MCF 10A (cell line): Measurements from ENCODE around the gene BTBD6. TPM values are rescaled to one million over a fixed set of nuclear protein-coding genes. Genes with fewer than 3 reads are reported as not detected.

ENCODE experiments used
- BruUV-seq: library from RNA; stranded (reverse); fragments of 400-500 nt; replicated peaks from 2 replicates; lab custom pipeline; 2021; lab: Mats Ljungman, UMichigan
- CTCF ChIA-PET: fragments of 300-600 bp; sonication (Branson Sonifier 250); formaldehyde crosslinking; extraction: SDS; loops from one replicate; lab custom pipeline; 2021; ENCODE audit warnings: antibody characterized with exemption, inconsistent platforms; lab: Yijun Ruan, JAX
- POLR2A ChIA-PET: fragments of 300-600, 350-650 bp; sonication (Branson Sonifier 250); formaldehyde crosslinking; extraction: SDS; loops from one replicate; lab custom pipeline; 2020; ENCODE audit warnings: antibody characterized with exemption, inconsistent platforms; lab: Yijun Ruan, JAX
- DNase-seq: peaks from one replicate; pipeline ENCODE4 v3.0.0-alpha.2; 2018; ENCODE audit not compliant: unreplicated experiment
- H3K27ac Mint-ChIP-seq: one replicate; pipeline ENCODE4 v1.8.0; 2022; ENCODE audit warnings: mild to moderate bottlenecking, low read depth, mixed read lengths; ENCODE audit not compliant: unreplicated experiment
- H3K27me3 Mint-ChIP-seq: one replicate; pipeline ENCODE4 v1.8.0; 2022; ENCODE audit warnings: mixed read lengths; ENCODE audit not compliant: insufficient read depth, unreplicated experiment
- H3K36me3 Mint-ChIP-seq: one replicate; pipeline ENCODE4 v1.8.0; 2022; ENCODE audit warnings: mild to moderate bottlenecking, moderate library complexity, mixed read lengths; ENCODE audit not compliant: insufficient read depth, unreplicated experiment
- H3K4me1 Mint-ChIP-seq: one replicate; pipeline ENCODE4 v1.8.0; 2022; ENCODE audit warnings: mixed read lengths; ENCODE audit not compliant: insufficient read depth, unreplicated experiment
- H3K4me3 Mint-ChIP-seq: one replicate; pipeline ENCODE4 v1.8.0; 2022; ENCODE audit warnings: mild to moderate bottlenecking, moderate library complexity, mixed read lengths; ENCODE audit not compliant: unreplicated experiment
- H3K9me3 Mint-ChIP-seq: one replicate; pipeline ENCODE4 v1.8.0; 2022; ENCODE audit warnings: mixed read lengths; ENCODE audit not compliant: unreplicated experiment
- intact Hi-C: fragments of 100-400 bp; cut with micrococcal nuclease; formaldehyde crosslinking; loops from 2 replicates; pipeline ENCODE4 v1.14.1; 2022
- total RNA-seq: library from RNA; stranded (reverse); gene quantifications from 2 replicates; pipeline ENCODE4 v1.2.3, GENCODE V29; 2022
- TF ChIP-seq, protein P1 (sequence below): fragments of 200-600 bp; IDR thresholded peaks from one replicate; pipeline ENCODE4 v1.8.0; 2022; ENCODE audit warnings: antibody characterized with exemption, mild to moderate bottlenecking; ENCODE audit not compliant: unreplicated experiment

The BTBD6 gene
- total RNA-seq, 1 experiment from 2014 or later = 24.5 TPM

DNA sequence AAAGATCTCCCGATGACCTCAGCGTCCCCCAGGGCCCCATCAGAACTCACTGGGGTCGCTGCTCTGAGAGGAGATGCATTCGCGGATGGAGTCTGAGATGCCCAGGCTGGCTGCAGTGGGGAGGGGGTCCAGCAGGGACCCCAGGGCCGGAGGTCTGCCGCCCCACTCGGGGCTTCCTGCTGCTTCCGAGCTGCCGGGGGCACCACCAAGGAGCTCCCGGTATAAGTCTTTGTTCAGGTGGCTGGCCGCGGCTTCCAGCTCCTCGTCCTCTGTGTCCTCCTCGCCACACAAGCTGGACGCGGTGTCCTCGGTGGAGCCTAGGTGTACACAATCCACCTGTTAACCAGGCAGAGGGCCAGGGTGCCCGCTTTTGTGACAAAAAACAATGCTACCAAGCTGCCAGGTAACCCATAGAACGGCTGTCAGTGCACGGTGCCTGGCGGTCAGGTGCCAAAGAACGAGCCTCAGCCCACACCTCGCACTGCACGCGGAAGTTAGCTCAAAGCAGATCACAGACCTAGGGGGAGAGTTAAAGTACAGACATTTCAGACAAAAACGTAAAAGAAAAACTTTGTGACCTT lies 26.6 kb upstream of the BTBD6 start:
- H3K9me3 Mint-ChIP-seq = no peaks in the 10 kb centered on the region
- H3K4me1 Mint-ChIP-seq = no peaks in the 10 kb centered on the region
- no peaks in the 10 kb centered on the region for H3K27me3 Mint-ChIP-seq
- TF ChIP-seq, protein P1, sequence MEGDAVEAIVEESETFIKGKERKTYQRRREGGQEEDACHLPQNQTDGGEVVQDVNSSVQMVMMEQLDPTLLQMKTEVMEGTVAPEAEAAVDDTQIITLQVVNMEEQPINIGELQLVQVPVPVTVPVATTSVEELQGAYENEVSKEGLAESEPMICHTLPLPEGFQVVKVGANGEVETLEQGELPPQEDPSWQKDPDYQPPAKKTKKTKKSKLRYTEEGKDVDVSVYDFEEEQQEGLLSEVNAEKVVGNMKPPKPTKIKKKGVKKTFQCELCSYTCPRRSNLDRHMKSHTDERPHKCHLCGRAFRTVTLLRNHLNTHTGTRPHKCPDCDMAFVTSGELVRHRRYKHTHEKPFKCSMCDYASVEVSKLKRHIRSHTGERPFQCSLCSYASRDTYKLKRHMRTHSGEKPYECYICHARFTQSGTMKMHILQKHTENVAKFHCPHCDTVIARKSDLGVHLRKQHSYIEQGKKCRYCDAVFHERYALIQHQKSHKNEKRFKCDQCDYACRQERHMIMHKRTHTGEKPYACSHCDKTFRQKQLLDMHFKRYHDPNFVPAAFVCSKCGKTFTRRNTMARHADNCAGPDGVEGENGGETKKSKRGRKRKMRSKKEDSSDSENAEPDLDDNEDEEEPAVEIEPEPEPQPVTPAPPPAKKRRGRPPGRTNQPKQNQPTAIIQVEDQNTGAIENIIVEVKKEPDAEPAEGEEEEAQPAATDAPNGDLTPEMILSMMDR = no peak
- ChIA-PET CTCF (no interaction called here), POLR2A (no interaction called here)
- H3K36me3 Mint-ChIP-seq = peaks cover 73% of the 10 kb centered on the region
- BruUV-seq = no TSS peak
- no peak overlapping the region for H3K4me3 Mint-ChIP-seq
- no peak overlapping the region for H3K27ac Mint-ChIP-seq
- DNase-seq = no peak
- intact Hi-C loops = no loop called here

DNA sequence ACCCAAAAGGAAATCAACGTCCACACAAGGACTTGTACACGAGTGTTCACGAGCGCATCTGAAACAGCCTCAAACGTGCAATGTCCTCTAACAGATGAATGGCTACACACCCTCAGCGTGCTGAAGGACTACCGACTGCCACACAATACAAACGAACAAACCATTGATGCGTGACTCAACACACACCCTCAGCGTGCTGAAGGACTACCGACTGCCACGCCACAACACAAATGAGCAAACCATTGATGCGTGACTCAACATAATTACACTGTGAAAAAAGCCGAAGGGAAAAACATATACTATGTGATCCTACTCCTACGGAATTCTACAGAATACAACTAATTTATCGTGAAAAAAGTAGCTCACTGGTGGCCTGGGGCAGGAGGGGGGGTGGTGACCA lies 25.1 kb upstream of the BTBD6 start:
- ChIA-PET CTCF (interaction anchor here (0.6 to 1.2 kb wide), 2 partner anchors 57 to 65 kb away, joined by 3 read pairs; no protein-coding TSS in a partner anchor), POLR2A (no interaction called here)
- no peaks in the 10 kb centered on the region for H3K27me3 Mint-ChIP-seq
- H3K9me3 Mint-ChIP-seq = no peaks in the 10 kb centered on the region
- intact Hi-C loops = no loop called here
- H3K36me3 Mint-ChIP-seq = peaks cover 69% of the 10 kb centered on the region
- no peak for DNase-seq
- no peaks in the 10 kb centered on the region for H3K4me1 Mint-ChIP-seq
- BruUV-seq = no TSS peak
- no peak overlapping the region for H3K27ac Mint-ChIP-seq
- no peak overlapping the region for H3K4me3 Mint-ChIP-seq
- TF ChIP-seq, protein P1 = no peak

DNA sequence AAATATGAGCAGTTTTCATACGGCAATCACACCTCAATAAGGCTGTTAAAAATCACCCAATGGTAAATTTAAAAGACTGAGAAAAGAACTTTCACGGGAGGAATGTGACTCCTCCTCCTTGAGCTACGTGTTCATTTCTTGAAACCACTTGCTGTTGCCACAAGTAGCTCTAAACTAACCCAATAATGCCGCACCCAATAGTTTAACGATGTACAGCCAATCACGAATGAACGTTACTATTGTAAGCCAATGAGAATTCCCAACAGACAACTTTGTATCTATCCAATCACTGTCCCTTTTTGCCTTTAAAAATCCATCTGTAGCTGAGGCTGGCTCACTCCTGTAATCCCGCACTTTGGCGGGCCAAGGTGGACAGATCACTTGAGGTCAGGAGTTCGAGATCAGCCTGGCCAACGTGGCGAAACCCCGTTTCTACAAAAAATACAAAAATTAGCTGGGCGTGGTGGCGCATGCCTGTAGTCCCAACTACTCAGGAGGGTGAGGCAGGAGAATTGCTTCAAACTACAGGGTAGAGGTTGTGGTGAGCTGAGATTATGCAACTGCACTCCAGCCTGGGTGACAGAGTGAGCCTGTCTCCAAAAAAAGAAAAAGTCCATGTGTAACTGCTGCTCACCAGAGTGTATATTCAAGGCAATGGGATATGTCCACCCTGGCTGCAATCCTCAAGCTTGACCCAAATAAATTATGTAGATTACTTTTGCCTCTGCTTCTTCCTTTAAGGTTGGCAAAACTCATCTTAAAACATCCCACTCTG lies 24.4 kb upstream of the BTBD6 start:
- Mint-ChIP-seq H3K36me3 (peaks cover 65% of the 10 kb centered on the region), H3K4me1 (no peaks in the 10 kb centered on the region), H3K27me3 (no peaks in the 10 kb centered on the region), H3K9me3 (no peaks in the 10 kb centered on the region), H3K27ac (no peak overlapping the region), H3K4me3 (no peak overlapping the region)
- no TSS peak for BruUV-seq
- TF ChIP-seq, protein P1 = no peak
- ChIA-PET CTCF (interaction anchor here (0.6 to 1.2 kb wide), 3 partner anchors 56 to 128 kb away, joined by 3 to 6 read pairs (median 3); no protein-coding TSS in a partner anchor), POLR2A (no interaction called here)
- intact Hi-C loops = no loop called here
- DNase-seq = no peak

GRCh38 chr14:105224845-105225570 lies 23.3 kb upstream of the BTBD6 start:
- no peak for DNase-seq
- CTCF ChIA-PET = interaction anchor here (1.2 kb wide), 1 partner anchor 23 kb away, joined by 6 read pairs; no protein-coding TSS in a partner anchor
- H3K36me3 Mint-ChIP-seq = peaks cover 61% of the 10 kb centered on the region
- no peaks in the 10 kb centered on the region for H3K9me3 Mint-ChIP-seq
- intact Hi-C loops = no loop called here
- peak overlapping the region; percentile 21 for H3K27ac Mint-ChIP-seq
- BruUV-seq = no TSS peak
- POLR2A ChIA-PET = no interaction called here
- no peaks in the 10 kb centered on the region for H3K27me3 Mint-ChIP-seq
- H3K4me3 Mint-ChIP-seq = no peak overlapping the region
- TF ChIP-seq, protein P1 = no peak
- no peaks in the 10 kb centered on the region for H3K4me1 Mint-ChIP-seq
